IMR-90 (cell line): Measurements from ENCODE around the gene JAKMIP3. TPM values are rescaled to one million over a fixed set of nuclear protein-coding genes. Genes with fewer than 3 reads are reported as not detected.

ENCODE experiments used
- ATAC-seq: fragments of 200-7000 bp; cut with Tn5 transposase; 2 replicates; pipeline ENCODE4 v1.9.1; 2020; ENCODE audit warnings: low read depth, mild to moderate bottlenecking, moderate library complexity
- BruUV-seq: library from RNA; stranded (reverse); fragments of 400-500 nt; replicated peaks from 2 replicates; lab custom pipeline; 2021; lab: Mats Ljungman, UMichigan
- CTCF ChIA-PET: fragments of 300-600 bp; formaldehyde crosslinking; extraction: SDS; loops from one replicate; lab custom pipeline; 2021; ENCODE audit warnings: antibody characterized with exemption; lab: Yijun Ruan, JAX
- POLR2A ChIA-PET: fragments of 300-600 bp; sonication (Branson Sonifier 250); formaldehyde crosslinking; loops from one replicate; lab custom pipeline; 2022; ENCODE audit warnings: antibody characterized with exemption; ENCODE audit not compliant: unreplicated experiment; lab: Charles Lee
- DNase-seq: peaks from one replicate; pipeline ENCODE4 v3.0.0; 2013
- H2AFZ ChIP-seq: replicated peaks from 2 replicates; pipeline ENCODE3; 2013; ENCODE audit warnings: low read length, mild to moderate bottlenecking; ENCODE audit not compliant: poor library complexity
- H2AK5ac ChIP-seq: 2 replicates; pipeline ENCODE4 v1.6.1; 2013; ENCODE audit warnings: low read depth, low read length, inconsistent platforms
- H2AK9ac ChIP-seq: replicated peaks from 2 replicates; pipeline ENCODE3; 2013; ENCODE audit warnings: mild to moderate bottlenecking, low read depth, low read length, moderate library complexity; ENCODE audit not compliant: poor library complexity
- H2BK120ac ChIP-seq: 2 replicates; pipeline ENCODE4 v1.6.1; 2013; ENCODE audit warnings: low read depth, low read length, inconsistent platforms
- H2BK15ac ChIP-seq: 3 replicates; pipeline ENCODE4 v1.6.1; 2013; ENCODE audit warnings: low read depth, low read length, inconsistent platforms
- H2BK20ac ChIP-seq: 2 replicates; pipeline ENCODE4 v1.6.1; 2013; ENCODE audit warnings: low read depth, mild to moderate bottlenecking, inconsistent platforms, low read length, moderate library complexity
- H2BK5ac ChIP-seq: 2 replicates; pipeline ENCODE4 v1.6.1; 2013; ENCODE audit warnings: mild to moderate bottlenecking, low read depth, low read length, inconsistent platforms; ENCODE audit not compliant: poor library complexity, severe bottlenecking
- H3K14ac ChIP-seq: replicated peaks from 2 replicates; pipeline ENCODE4 v1.6.1; 2013; ENCODE audit warnings: low read depth, low read length, inconsistent platforms
- H3K18ac ChIP-seq: 2 replicates; pipeline ENCODE4 v1.6.1; 2013; ENCODE audit warnings: low read depth, low read length, control low read depth
- H3K23ac ChIP-seq: 2 replicates; pipeline ENCODE4 v1.6.1; 2013; ENCODE audit warnings: low read depth, low read length, inconsistent platforms
- H3K27ac ChIP-seq: 2 replicates; pipeline ENCODE4 v1.5.1; 2013; ENCODE audit warnings: mild to moderate bottlenecking, control low read depth, low read length; ENCODE audit not compliant: insufficient read depth
- H3K27me3 ChIP-seq: 2 replicates; pipeline ENCODE4 v1.6.1; 2013; ENCODE audit warnings: low read length; ENCODE audit not compliant: control insufficient read depth, insufficient read depth
- H3K36me3 ChIP-seq: 2 replicates; pipeline ENCODE4 v1.6.1; 2013; ENCODE audit warnings: low read length, mixed read lengths; ENCODE audit not compliant: control insufficient read depth, insufficient read depth
- H3K4ac ChIP-seq: 2 replicates; pipeline ENCODE4 v1.6.1; 2013; ENCODE audit warnings: low read depth, low read length, inconsistent platforms
- H3K4me1 ChIP-seq: 2 replicates; pipeline ENCODE4 v1.6.1; 2013; ENCODE audit warnings: low read length, mixed read lengths; ENCODE audit not compliant: control insufficient read depth, insufficient read depth
- H3K4me2 ChIP-seq: 2 replicates; pipeline ENCODE4 v1.6.1; 2013; ENCODE audit warnings: low read depth, mild to moderate bottlenecking, control low read depth, low read length, moderate library complexity
- H3K4me3 ChIP-seq: 2 replicates; pipeline ENCODE4 v1.5.1; 2013; ENCODE audit warnings: low read depth, mild to moderate bottlenecking, control low read depth, low read length, moderate library complexity; ENCODE audit not compliant: insufficient read depth
- H3K56ac ChIP-seq: 2 replicates; pipeline ENCODE4 v1.6.1; 2013; ENCODE audit warnings: low read length, inconsistent platforms; ENCODE audit not compliant: insufficient read depth; ENCODE audit errors: extremely low read depth
- H3K79me1 ChIP-seq, 2 experiments: 2 replicates each; pipeline ENCODE4 v1.6.1; 2013; ENCODE audit warnings: low read length in 2 of 2, inconsistent platforms in 1 of 2, low read depth in 1 of 2
- H3K9ac ChIP-seq: 2 replicates; pipeline ENCODE4 v1.6.1; 2013; ENCODE audit warnings: low read depth, low read length, control low read depth
- H3K9me1 ChIP-seq: 2 replicates; pipeline ENCODE4 v1.6.1; 2013; ENCODE audit warnings: low read length, inconsistent platforms; ENCODE audit not compliant: insufficient read depth
- H3K9me3 ChIP-seq: 2 replicates; pipeline ENCODE4 v1.6.1; 2013; ENCODE audit warnings: low read length; ENCODE audit not compliant: control insufficient read depth, insufficient read depth
- H4K20me1 ChIP-seq: 2 replicates; pipeline ENCODE4 v1.6.1; 2013; ENCODE audit warnings: low read length, inconsistent platforms; ENCODE audit not compliant: insufficient read depth
- H4K5ac ChIP-seq: 2 replicates; pipeline ENCODE4 v1.6.1; 2013; ENCODE audit warnings: mild to moderate bottlenecking, low read depth, low read length, control low read depth
- H4K8ac ChIP-seq, 2 experiments: 2 replicates each; pipeline ENCODE4 v1.6.1; 2013; ENCODE audit warnings: low read depth in 2 of 2, low read length in 2 of 2, control low read depth in 1 of 2, inconsistent platforms in 1 of 2
- H4K91ac ChIP-seq: 2 replicates; pipeline ENCODE4 v1.6.1; 2013; ENCODE audit warnings: low read depth, low read length, inconsistent platforms; ENCODE audit not compliant: insufficient read depth
- BHLHE40 ChIP-seq: fragments of 150-350 bp; IDR thresholded peaks from 2 replicates; pipeline ENCODE4 v1.6.1; 2016; ENCODE audit warnings: mild to moderate bottlenecking, low read depth, low read length
- CEBPB ChIP-seq: IDR thresholded peaks from 2 replicates; pipeline ENCODE4 v1.6.1; 2012; ENCODE audit warnings: low read depth, low read length, improper control_type of control experiment
- CHD1 ChIP-seq: IDR thresholded peaks from 2 replicates; pipeline ENCODE4 v1.6.1; 2012; ENCODE audit warnings: low read depth, low read length, improper control_type of control experiment
- CTCF ChIP-seq: conservative IDR thresholded peaks from 2 replicates; pipeline ENCODE4 v1.5.1; 2012; ENCODE audit warnings: mild to moderate bottlenecking, low read depth, low read length, improper control_type of control experiment
- ELK1 ChIP-seq: fragments of 150-350 bp; IDR thresholded peaks from 2 replicates; pipeline ENCODE4 v1.6.1; 2016; ENCODE audit warnings: low read depth, mild to moderate bottlenecking, low read length, moderate library complexity, borderline replicate concordance
- FOS ChIP-seq: fragments of 150-350 bp; IDR thresholded peaks from 2 replicates; pipeline ENCODE4 v1.6.1; 2016; ENCODE audit warnings: low read depth, low read length
- MAFK ChIP-seq: IDR thresholded peaks from 2 replicates; pipeline ENCODE4 v1.6.1; 2012; ENCODE audit warnings: low read depth, low read length, improper control_type of control experiment
- MAZ ChIP-seq: IDR thresholded peaks from 2 replicates; pipeline ENCODE4 v1.6.1; 2012; ENCODE audit warnings: low read depth, mild to moderate bottlenecking, low read length, improper control_type of control experiment, moderate library complexity, borderline replicate concordance
- MXI1 ChIP-seq: IDR thresholded peaks from 2 replicates; pipeline ENCODE4 v1.6.1; 2012; ENCODE audit warnings: low read depth, mild to moderate bottlenecking, low read length, moderate library complexity, borderline replicate concordance
- NFE2L2 ChIP-seq: fragments of 150-350 bp; IDR thresholded peaks from 2 replicates; pipeline ENCODE4 v1.6.1; 2016; ENCODE audit warnings: low read depth, mild to moderate bottlenecking, low read length
- POLR2A ChIP-seq: IDR thresholded peaks from 2 replicates; pipeline ENCODE4 v1.6.1; 2012; ENCODE audit warnings: mild to moderate bottlenecking, low read depth, low read length
- RAD21 ChIP-seq: IDR thresholded peaks from 2 replicates; pipeline ENCODE4 v1.6.1; 2012; ENCODE audit warnings: low read length, improper control_type of control experiment
- RCOR1 ChIP-seq: IDR thresholded peaks from 2 replicates; pipeline ENCODE4 v1.6.1; 2012; ENCODE audit warnings: mild to moderate bottlenecking, low read length, improper control_type of control experiment; ENCODE audit not compliant: insufficient replicate concordance
- RFX5 ChIP-seq: IDR thresholded peaks from 2 replicates; pipeline ENCODE4 v1.8.0; 2012; ENCODE audit warnings: low read depth, mild to moderate bottlenecking, low read length, moderate library complexity
- SMC3 ChIP-seq: fragments of 150-350 bp; IDR thresholded peaks from 2 replicates; pipeline ENCODE4 v1.6.1; 2016; ENCODE audit warnings: low read depth, mild to moderate bottlenecking, antibody characterized with exemption, low read length, moderate library complexity
- WGBS, 2 experiments: methylation state at CpG; one replicate each; pipeline versions ENCODE4 v1.1.5 to v1.1.7; 2013; ENCODE audit warnings: missing lambda C conversion rate in 2 of 2; ENCODE audit not compliant: insufficient read length in 1 of 2; ENCODE audit errors: extremely low coverage in 2 of 2; 5-methylcytosine and 5-hydroxymethylcytosine counted together
- dilution Hi-C: fragments of 300-500 bp; cut with HindIII; formaldehyde crosslinking; loops from one replicate; pipeline ENCODE4 v1.14.3; 2018; ENCODE audit warnings: low sequenced_read_pairs; ENCODE audit not compliant: unreplicated experiment
- in situ Hi-C: fragments of 300-500 bp; cut with MboI; formaldehyde crosslinking; loops from 3 replicates; pipeline ENCODE4 v1.14.3; 2019; ENCODE audit warnings: low sequenced_read_pairs, inconsistent platforms, mixed read lengths
- intact Hi-C: fragments of 100-400 bp; cut with micrococcal nuclease; formaldehyde crosslinking; loops from 2 replicates; pipeline ENCODE4 v1.10.0; 2022
- polyA plus RNA-seq, 3 experiments: library from polyadenylated mRNA; depleted of rRNA; stranded (reverse); fragments of >200 nt; gene quantifications; 2 replicates each; pipeline ENCODE4 v1.2.3, GENCODE V29; 2012; ENCODE audit warnings: low replicate concordance in 1 of 3
- total RNA-seq: library from RNA; depleted of rRNA; stranded (reverse); fragments of >200 nt; gene quantifications from 2 replicates; pipeline ENCODE4 v1.2.3, GENCODE V29; 2012
- TF ChIP-seq, protein P1 (sequence below): fragments of 150-350 bp; IDR thresholded peaks from 2 replicates; pipeline ENCODE4 v1.6.1; 2017; ENCODE audit warnings: mild to moderate bottlenecking, antibody characterized with exemption, low read length, low read depth

The JAKMIP3 gene
- total and polyA plus RNA-seq, 2 of the 4 experiments (the other 2 are of a cell fraction): under 0.01 to 0.22 TPM

DNA sequence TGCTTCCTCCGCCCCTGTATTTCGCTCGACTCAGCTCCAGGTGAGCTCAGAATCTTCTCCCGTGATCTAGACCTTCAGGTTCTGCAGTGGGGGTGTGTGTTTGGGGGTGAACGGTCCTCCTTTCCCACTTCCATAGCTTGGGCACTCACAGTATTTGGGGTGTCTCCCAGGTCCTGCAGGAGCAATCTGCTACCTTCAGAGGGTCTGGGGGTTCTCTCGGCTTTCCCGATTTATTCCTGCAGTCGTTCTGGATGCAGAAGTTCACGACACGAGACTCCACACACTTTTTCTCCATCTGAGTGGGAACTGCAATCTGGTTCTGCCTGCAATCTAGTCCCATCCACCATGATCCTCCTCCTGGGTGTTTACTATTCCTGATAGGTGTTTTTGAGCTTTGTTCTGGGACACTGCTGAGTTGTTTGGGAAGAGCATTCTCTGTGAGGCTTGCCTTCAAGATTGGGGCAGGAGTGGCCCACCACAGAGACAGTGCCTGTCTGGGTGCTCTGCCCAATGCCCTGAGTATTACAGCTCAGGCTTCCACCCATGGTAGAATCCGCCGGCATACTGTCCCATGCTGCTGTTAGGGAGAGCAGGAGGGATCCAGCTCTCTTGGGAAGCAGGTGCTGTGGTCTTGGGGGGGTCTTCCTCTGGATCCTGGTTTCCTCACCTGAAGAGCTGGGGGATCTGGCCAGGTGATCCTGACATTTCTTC lies 29.8 kb downstream of the JAKMIP3 start:
- Histone ChIP-seq H3K4me2 (no peak overlapping the region), H4K20me1 (no peaks in the 10 kb centered on the region), H3K23ac (no peak overlapping the region), H3K4me3 (no peak overlapping the region), H4K5ac (no peak overlapping the region), H3K27ac (no peak overlapping the region), H3K27me3 (peaks cover 2% of the 10 kb centered on the region), H2AK9ac (no peak overlapping the region), H2BK20ac (no peak overlapping the region), H2BK15ac (no peak overlapping the region), H3K56ac (no peak overlapping the region), H3K79me1 (no peaks in the 10 kb centered on the region), H3K9me1 (no peaks in the 10 kb centered on the region), H3K4me1 (no peaks in the 10 kb centered on the region), H2BK5ac (no peak overlapping the region), H2BK120ac (no peak overlapping the region), H3K18ac (no peak overlapping the region), H2AK5ac (no peak overlapping the region), H4K91ac (no peak overlapping the region), H3K9me3 (0 out of 2 replicates have a peak, but pooled peaks cover 2% of the 10 kb centered on the region), H3K36me3 (no peaks in the 10 kb centered on the region), H3K14ac (no peak overlapping the region), H4K8ac (no peak overlapping the region), H2AFZ (no peak overlapping the region), H3K9ac (no peak overlapping the region), H3K4ac (no peak overlapping the region)
- DNase-seq (no peak), ATAC-seq (no peak)
- dilution Hi-C loops: no loop called here
- ChIA-PET CTCF (no interaction called here), POLR2A (no interaction called here)
- no TSS peak for BruUV-seq
- TF ChIP-seq RAD21 (no peak), NFE2L2 (no peak), RFX5 (no peak), MAFK (no peak), BHLHE40 (no peak), CHD1 (no peak), ELK1 (no peak), FOS (no peak), SMC3 (no peak), RCOR1 (no peak), CEBPB (no peak), MAZ (no peak), POLR2A (no peak), CTCF (no peak), MXI1 (no peak)
- TF ChIP-seq, protein P1, sequence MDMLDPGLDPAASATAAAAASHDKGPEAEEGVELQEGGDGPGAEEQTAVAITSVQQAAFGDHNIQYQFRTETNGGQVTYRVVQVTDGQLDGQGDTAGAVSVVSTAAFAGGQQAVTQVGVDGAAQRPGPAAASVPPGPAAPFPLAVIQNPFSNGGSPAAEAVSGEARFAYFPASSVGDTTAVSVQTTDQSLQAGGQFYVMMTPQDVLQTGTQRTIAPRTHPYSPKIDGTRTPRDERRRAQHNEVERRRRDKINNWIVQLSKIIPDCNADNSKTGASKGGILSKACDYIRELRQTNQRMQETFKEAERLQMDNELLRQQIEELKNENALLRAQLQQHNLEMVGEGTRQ: no peak
- WGBS, 2 experiments: no CpG with 5 or more reads among the region's 12 CpGs
- in situ Hi-C loops: no loop called here
- intact Hi-C loops: no loop called here
